GM13976 (cell line): ENCODE measurements around the gene RAD51B.
"Not testable (repeated sequence)": the region's sequence is repeated elsewhere in the genome, so short reads cannot be mapped to it uniquely, and the experiment has no call there.

Experiments used
- DNase-seq: peaks from one replicate; pipeline ENCODE4 v3.0.0; 2012; ENCODE audit warnings: low spot score
- CTCF ChIP-seq: IDR thresholded peaks from 2 replicates; pipeline ENCODE4 v1.5.1; 2012; ENCODE audit warnings: borderline replicate concordance, mild to moderate bottlenecking; ENCODE audit not compliant: insufficient read depth; ENCODE audit errors: extremely low read depth, missing control alignments, control extremely low read depth
- in situ Hi-C: fragments of 300-500 bp; cut with MboI; formaldehyde crosslinking; loops from one replicate; pipeline ENCODE4 v1.12.0; 2022; ENCODE audit warnings: low sequenced_read_pairs, mixed read lengths, inconsistent platforms; ENCODE audit not compliant: unreplicated experiment

RAD51B gene

GRCh38 chr14:67965696-67966095, 146.1 kb downstream of the RAD51B start:
- no peak for DNase-seq
- in situ Hi-C loops: no loop called here
- no peak for TF ChIP-seq CTCF

GRCh38 chr14:67967206-67967605, 147.6 kb downstream of the RAD51B start:
- in situ Hi-C loops: no loop called here
- no peak for TF ChIP-seq CTCF
- no peak for DNase-seq

GRCh38 chr14:67967970-67968369, 148.4 kb downstream of the RAD51B start:
- DNase-seq, in situ Hi-C loops: not testable (repeated sequence)

- no peak for TF ChIP-seq CTCF
- no peak for DNase-seq
- in situ Hi-C loops: no loop called here
These were observed 151.3 kb downstream of the RAD51B start for GRCh38 chr14:67970923-67971322.

- no peak for TF ChIP-seq CTCF
- no peak for DNase-seq
- in situ Hi-C loops: no loop called here
These were observed 152.3 kb downstream of the RAD51B start for GRCh38 chr14:67971627-67972625.

GRCh38 chr14:67973436-67973835, 153.9 kb downstream of the RAD51B start:
- no peak for DNase-seq
- in situ Hi-C loops: no loop called here
- no peak for TF ChIP-seq CTCF

- in situ Hi-C loops: no loop called here
- no peak for DNase-seq
- no peak for TF ChIP-seq CTCF
These were observed 155.9 kb downstream of the RAD51B start for GRCh38 chr14:67975470-67975869.
